CD4-positive, alpha-beta T cell treated with Interleukin-15 for 4 hours (primary cell): ENCODE measurements around the gene TTC28.

Source experiments
- DNase-seq: peaks from one replicate; pipeline ENCODE4 v3.0.0-alpha.2; 2020; ENCODE audit warnings: low spot score

Gene TTC28

DNA sequence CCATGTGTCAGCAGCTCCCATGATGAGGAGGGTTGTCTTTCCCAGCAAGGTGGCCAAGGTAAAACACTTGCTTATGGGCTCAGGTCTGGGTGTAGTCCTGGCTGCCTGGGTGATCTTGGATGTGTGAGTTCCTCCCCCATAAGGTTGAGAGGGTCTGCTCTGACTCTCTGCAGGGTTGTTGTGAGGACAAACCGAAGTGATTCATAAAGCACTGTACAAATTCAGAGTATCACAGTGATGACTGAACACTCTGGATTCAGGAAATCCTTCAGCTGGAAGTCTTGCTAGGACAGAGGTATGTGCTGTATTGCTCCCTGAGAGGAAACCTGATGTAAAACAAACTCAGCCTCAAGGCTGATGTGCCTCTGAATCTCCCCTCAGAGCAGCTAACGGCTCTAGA lies 539.7 kb downstream of the TTC28 start:
- DNase-seq = no peak

DNA sequence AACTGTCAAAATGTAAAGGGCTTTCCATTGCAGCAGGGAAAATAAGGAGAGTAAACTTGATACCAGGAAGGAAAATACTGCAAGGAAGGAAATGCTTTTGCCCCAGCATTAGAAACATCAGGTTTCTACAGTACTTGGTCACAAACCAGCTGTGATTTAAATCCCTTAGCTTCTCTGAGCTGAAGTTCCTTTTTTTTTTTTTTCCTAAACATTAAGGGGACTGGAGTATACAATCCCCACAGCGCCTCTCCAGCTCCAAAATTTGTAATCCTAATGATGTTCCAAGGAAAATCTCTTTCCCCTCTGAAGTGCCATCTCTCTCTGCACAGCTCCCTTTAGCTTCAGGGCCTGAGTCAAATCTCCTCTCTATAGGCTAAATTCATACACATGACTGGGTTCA lies 540.1 kb downstream of the TTC28 start:
- no peak for DNase-seq

GRCh38 chr22:28137036-28137435 lies 542.6 kb downstream of the TTC28 start:
- DNase-seq = no peak

GRCh38 chr22:28132466-28132865 lies 547.2 kb downstream of the TTC28 start:
- DNase-seq = no peak

- no peak for DNase-seq
Observed at GRCh38 chr22:28129319-28129962, 550.2 kb downstream of the TTC28 start.

- DNase-seq = no peak
Observed at GRCh38 chr22:28128827-28129226, 550.8 kb downstream of the TTC28 start.

- DNase-seq = no peak
Observed at GRCh38 chr22:28125799-28126198, 553.8 kb downstream of the TTC28 start.

DNA sequence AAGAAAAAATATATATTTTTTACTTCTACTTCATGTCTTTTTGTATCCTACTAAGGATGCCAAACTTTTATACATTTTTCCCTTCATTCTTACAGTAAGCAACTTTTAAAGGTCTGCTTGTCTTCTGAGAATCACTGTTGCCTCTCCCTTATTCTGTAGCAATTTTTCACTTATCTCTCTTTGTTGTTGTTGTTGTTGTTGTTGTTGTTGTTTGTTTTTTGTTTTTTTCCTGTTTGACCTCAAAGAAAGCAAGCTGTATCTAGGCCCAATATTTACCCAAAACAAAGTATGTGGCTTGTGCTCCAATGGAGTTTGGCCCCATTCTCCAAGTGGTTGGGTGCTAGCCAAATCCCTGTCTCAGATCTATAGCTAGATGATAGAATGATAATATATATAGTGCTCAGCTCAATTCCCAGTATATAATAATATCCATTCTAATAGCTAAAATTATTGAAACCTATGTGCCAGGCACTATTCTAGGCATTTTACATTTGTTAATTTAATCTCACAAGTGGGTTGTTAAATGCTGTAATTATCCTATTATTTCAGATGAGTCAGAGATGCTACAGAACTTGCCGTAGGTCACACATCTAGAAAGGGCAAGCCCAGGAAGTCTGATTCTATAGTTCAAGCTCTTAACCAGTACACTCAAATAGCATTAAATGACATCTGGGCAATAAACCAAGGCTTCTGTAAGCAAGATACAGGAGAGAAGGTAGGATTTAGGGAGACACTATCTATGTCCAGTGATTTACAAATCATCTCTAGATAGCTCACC lies 555.5 kb downstream of the TTC28 start:
- DNase-seq = no peak

DNA sequence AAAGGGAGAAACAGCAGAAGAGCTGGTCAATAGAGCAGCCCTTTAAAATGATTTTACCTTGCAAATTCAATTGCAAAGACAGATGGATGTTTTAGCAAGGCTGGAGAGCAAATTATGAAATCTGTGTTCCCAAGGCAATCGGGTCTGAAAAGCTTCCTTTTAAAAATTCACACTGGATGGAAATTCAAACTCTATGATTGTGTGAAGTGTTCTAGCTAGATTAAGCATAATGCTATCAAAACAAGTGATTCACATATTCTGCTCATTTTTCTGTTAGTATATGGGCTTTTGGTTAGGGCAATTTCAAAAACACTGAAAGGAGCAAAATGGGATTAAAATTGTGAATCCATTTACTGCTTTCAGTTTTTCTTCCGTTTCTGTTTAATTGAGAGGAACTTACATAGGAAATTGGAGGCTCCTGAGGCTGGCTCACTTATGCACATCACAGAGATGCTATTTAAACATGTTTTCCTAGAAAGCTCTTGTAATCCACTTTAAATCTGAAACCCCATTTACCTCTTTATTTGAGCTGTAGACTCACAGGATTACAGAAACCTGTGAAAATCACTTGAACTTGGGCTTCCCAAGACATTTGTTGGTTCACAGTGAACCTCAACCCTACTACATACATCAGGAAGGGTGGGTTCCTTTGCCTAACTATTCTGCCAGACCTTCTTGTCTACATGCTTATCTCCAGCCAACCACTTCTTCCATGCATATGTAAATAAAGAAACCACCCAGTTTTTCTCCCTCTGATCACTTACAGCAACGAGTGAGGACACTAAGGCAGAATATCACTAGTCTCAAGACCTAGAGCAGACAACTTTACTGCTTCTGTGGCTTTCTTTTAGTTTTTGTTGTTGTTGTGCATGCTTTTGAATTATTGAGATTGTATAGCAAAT lies 558.7 kb downstream of the TTC28 start:
- DNase-seq = no peak

DNA sequence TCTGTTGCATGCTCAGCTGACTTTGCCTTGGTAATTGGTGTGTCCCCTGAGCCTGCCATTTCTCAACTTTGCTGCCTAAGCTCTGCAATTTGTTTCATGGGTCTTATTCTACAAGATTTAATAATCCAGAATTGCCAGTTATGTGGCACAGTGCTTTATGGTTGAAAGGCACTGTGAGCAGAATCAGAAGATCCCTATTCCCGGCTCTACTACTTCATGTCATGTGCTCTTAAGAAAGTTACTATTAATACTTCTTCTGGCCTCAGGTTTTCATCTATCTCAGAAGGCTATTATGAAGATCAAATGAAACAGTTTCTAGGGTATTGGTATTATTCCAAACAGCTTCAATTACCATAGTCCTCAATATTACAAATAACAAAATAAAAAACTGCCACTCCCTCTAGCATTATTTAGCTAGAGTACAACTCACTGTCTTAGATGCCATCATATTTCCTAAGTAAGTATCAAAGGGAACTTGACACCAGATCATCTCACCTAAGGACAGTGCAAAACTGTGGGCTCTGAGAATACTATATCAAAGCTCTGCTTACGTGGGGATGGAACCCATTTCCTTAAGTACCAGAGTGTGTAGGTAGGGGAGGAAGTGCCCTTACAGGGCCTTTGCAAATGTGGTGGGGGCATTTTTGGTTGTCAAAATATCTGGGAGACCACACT lies 560.5 kb downstream of the TTC28 start:
- no peak for DNase-seq

GRCh38 chr22:28116219-28116673 lies 563.4 kb downstream of the TTC28 start:
- DNase-seq = no peak

- no peak for DNase-seq
Observed at GRCh38 chr22:28115426-28115825, 564.2 kb downstream of the TTC28 start.

GRCh38 chr22:28112548-28113043 lies 567.0 kb downstream of the TTC28 start:
- DNase-seq = no peak

- DNase-seq = no peak
Observed at GRCh38 chr22:28112190-28112544, 567.5 kb downstream of the TTC28 start.

DNA sequence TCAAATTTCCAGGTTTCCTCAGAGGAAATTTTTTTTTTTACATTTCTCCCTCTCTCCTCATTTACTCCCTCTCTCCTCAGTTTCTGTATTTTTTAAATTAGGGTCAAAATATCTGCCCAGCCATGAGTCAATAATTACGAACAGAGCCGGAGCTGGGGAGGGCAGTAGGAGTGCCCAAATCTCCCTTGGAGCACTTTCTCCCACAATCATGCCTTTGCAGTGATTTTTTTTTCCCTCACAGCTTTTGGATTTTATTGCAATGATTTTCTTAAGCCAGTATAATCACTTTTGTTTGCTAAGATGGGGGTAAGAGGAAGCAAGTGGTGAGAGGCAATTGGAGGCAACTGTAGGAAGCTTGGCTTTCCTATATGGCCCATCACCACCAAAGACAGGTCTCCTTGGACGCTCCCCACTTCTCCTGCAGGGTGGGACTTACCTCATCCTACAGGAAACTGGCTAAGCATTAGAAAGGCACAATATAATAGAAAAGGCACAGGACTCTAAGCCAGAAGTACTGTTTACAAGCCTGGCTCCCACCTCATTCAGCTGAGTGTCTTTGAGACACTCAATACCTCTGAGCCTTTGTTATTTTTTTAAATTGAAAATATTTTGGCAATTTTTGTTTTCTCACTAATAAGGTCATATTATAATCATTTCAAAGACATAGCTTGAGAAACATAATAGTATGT lies 568.0 kb downstream of the TTC28 start:
- no peak for DNase-seq

- no peak for DNase-seq
Observed at GRCh38 chr22:28108851-28109250, 570.8 kb downstream of the TTC28 start.

- DNase-seq = no peak
Observed at GRCh38 chr22:28106617-28107016, 573.0 kb downstream of the TTC28 start.

DNA sequence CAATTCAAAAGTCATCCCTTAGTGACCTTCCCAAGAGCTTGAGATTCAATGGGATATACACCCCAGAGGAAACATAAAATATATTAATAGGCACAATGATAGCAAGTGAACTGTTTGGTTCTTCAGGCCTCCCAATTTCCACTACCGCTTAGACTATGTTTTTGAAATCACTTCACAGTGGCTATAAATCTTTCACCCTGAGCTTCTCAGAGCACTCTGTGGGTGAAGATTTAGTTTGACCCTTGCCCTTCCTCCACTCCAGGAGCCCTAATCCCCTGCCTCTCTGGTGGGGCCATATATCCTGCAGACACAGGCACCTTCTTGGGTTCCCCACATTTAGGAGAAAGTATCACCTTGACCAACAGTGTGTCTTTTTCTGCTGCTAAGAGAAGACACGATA lies 573.7 kb downstream of the TTC28 start:
- DNase-seq = no peak

- DNase-seq = no peak
Observed at GRCh38 chr22:28105413-28105812, 574.2 kb downstream of the TTC28 start.

DNA sequence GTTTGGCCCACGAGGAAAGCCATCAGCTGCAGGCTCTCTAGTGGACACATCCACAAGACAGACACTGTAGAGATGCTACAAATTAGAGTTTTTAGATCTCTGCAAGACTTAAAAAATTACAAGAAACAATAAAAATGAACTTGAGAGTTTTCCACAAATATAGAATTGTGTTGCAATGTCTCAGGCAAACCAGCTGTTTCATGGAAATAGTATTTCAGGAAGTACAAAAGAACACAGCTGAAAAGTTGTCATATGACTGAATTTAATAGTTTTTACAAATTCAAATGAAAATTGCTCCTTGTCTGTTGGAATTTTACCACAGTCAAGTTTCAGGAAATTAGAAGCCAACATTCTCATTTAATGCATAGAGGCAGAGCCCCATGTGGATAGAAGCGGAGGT lies 576.0 kb downstream of the TTC28 start:
- no peak for DNase-seq

- no peak for DNase-seq
Observed at GRCh38 chr22:28102151-28102812, 577.4 kb downstream of the TTC28 start.
